HG03097 (cell line): ENCODE data around the gene ZEB2.

Experiments used
- ATAC-seq: cut with Tn5 transposase; IDR thresholded peaks from one replicate; pipeline ENCODE4 v1.9.1; 2021; ENCODE audit not compliant: unreplicated experiment, low FRiP score

The ZEB2 gene

GRCh38 chr2:144401036-144401435 lies 118.9 kb downstream of the ZEB2 start:
- ATAC-seq, result no peak

- ATAC-seq, result no peak
These were observed 123.6 kb downstream of the ZEB2 start for GRCh38 chr2:144396318-144396717.

GRCh38 chr2:144390424-144391020 lies 129.4 kb downstream of the ZEB2 start:
- no peak for ATAC-seq

GRCh38 chr2:144389930-144390311 lies 130.0 kb downstream of the ZEB2 start:
- no peak for ATAC-seq

GRCh38 chr2:144389151-144389929 lies 130.6 kb downstream of the ZEB2 start:
- ATAC-seq, result no peak

GRCh38 chr2:144385381-144385780 lies 134.5 kb downstream of the ZEB2 start:
- ATAC-seq, result no peak

GRCh38 chr2:144383571-144384100 lies 136.3 kb downstream of the ZEB2 start:
- no peak for ATAC-seq

GRCh38 chr2:144382849-144383248 lies 137.1 kb downstream of the ZEB2 start:
- peak; percentile 99 for ATAC-seq

- no peak for ATAC-seq
These were observed 138.2 kb downstream of the ZEB2 start for GRCh38 chr2:144381716-144382115.

- ATAC-seq, result no peak
These were observed 140.0 kb downstream of the ZEB2 start for GRCh38 chr2:144379851-144380311.

- no peak for ATAC-seq
These were observed 141.4 kb downstream of the ZEB2 start for GRCh38 chr2:144378551-144378950.

GRCh38 chr2:144377914-144378313 lies 142.0 kb downstream of the ZEB2 start:
- no peak for ATAC-seq

GRCh38 chr2:144376926-144377325 lies 143.0 kb downstream of the ZEB2 start:
- ATAC-seq, result no peak

- no peak for ATAC-seq
These were observed 143.5 kb downstream of the ZEB2 start for GRCh38 chr2:144376460-144376859.

- no peak for ATAC-seq
These were observed 145.7 kb downstream of the ZEB2 start for GRCh38 chr2:144374163-144374661.

- no peak for ATAC-seq
These were observed 147.4 kb downstream of the ZEB2 start for GRCh38 chr2:144372410-144373080.

- ATAC-seq, result no peak
These were observed 148.9 kb downstream of the ZEB2 start for GRCh38 chr2:144370937-144371584.

- ATAC-seq, result no peak
These were observed 150.5 kb downstream of the ZEB2 start for GRCh38 chr2:144369416-144369815.

- no peak for ATAC-seq
These were observed 153.0 kb downstream of the ZEB2 start for GRCh38 chr2:144366825-144367429.
